ENCODE data around the gene LRCH3.

Gene LRCH3

GRCh38 chr3:197856199-197856816 is 65.3 kb downstream of the LRCH3 start:
- TF ChIP-seq CTCF (IDR thresholded peaks at IDR 0.05; ENCODE audit: control extremely low read depth, extremely low read depth, low read depth, missing control alignments) = no peak
- DNase-seq (ENCODE audit: extremely low spot score) = no peak
- ChIA-PET POLR2A (no interaction called here), CTCF (interaction anchor here (1.0 to 1.3 kb wide), 2 partner anchors 8 to 15 kb away, joined by 5 to 6 read pairs; no protein-coding TSS in a partner anchor)

GRCh38 chr3:197858133-197858532 is 67.1 kb downstream of the LRCH3 start:
- POLR2A ChIA-PET = no interaction called here
- no peak for DNase-seq (ENCODE audit: extremely low spot score)
- CTCF ChIA-PET = interaction anchor here (0.8 to 1.0 kb wide), 2 partner anchors 8 to 12 kb away, joined by 3 read pairs; no protein-coding TSS in a partner anchor
- no peak for TF ChIP-seq CTCF (IDR thresholded peaks at IDR 0.05; ENCODE audit: control extremely low read depth, extremely low read depth, low read depth, missing control alignments)

GRCh38 chr3:197858598-197858997 is 67.5 kb downstream of the LRCH3 start:
- no peak for TF ChIP-seq CTCF (IDR thresholded peaks at IDR 0.05; ENCODE audit: control extremely low read depth, extremely low read depth, low read depth, missing control alignments)
- DNase-seq (ENCODE audit: extremely low spot score) = no peak
- CTCF ChIA-PET = interaction anchor here (1.0 kb wide), 2 partner anchors 9 to 15 kb away, joined by 3 read pairs; no protein-coding TSS in a partner anchor
- POLR2A ChIA-PET = no interaction called here

GRCh38 chr3:197866035-197866434 is 75.0 kb downstream of the LRCH3 start:
- no peak for DNase-seq (ENCODE audit: extremely low spot score)
- no peak for TF ChIP-seq CTCF (IDR thresholded peaks at IDR 0.05; ENCODE audit: control extremely low read depth, extremely low read depth, low read depth, missing control alignments)
- ChIA-PET POLR2A (no interaction called here), CTCF (interaction anchor here (1.7 to 1.9 kb wide), 2 partner anchors 9 to 25 kb away, joined by 5 to 6 read pairs; no protein-coding TSS in a partner anchor)

GRCh38 chr3:197873329-197873728 is 82.3 kb downstream of the LRCH3 start:
- ChIA-PET CTCF (interaction anchor here (1.0 kb wide), 1 partner anchor 14 kb away, joined by 3 read pairs; no protein-coding TSS in a partner anchor), POLR2A (no interaction called here)
- no peak for TF ChIP-seq CTCF (IDR thresholded peaks at IDR 0.05; ENCODE audit: control extremely low read depth, extremely low read depth, low read depth, missing control alignments)
- DNase-seq (ENCODE audit: extremely low spot score) = no peak

GRCh38 chr3:197874064-197874463 is 83.0 kb downstream of the LRCH3 start:
- no peak for TF ChIP-seq CTCF (IDR thresholded peaks at IDR 0.05; ENCODE audit: control extremely low read depth, extremely low read depth, low read depth, missing control alignments)
- no peak for DNase-seq (ENCODE audit: extremely low spot score)
- ChIA-PET POLR2A (interaction anchor here (0.7 kb wide), 1 partner anchor 189 kb away, joined by 4 read pairs; no protein-coding TSS in a partner anchor), CTCF (interaction anchor here (1.0 to 1.9 kb wide), 2 partner anchors 8 to 15 kb away, joined by 3 to 6 read pairs; no protein-coding TSS in a partner anchor)
